ENCODE results near the gene MLST8. TPM values are rescaled to one million over a fixed set of nuclear protein-coding genes. Genes with fewer than 3 reads are reported as not detected.
A peak's percentile ranks its signal among the peaks of the same experiment; 100 is the strongest.

The MLST8 gene
- total and polyA plus RNA-seq, 3 experiments from 2014 or later, result 30.8 to 76.8 (median 75.4) TPM

- no peaks in the 10 kb centered on the region for H3K4me1 ChIP-seq (ENCODE audit: insufficient read depth, low read length)
- H3K4me3 ChIP-seq (ENCODE audit: low read length), result no peak overlapping the region
- no peak for DNase-seq
- no peak overlapping the region for H3K27ac ChIP-seq (ENCODE audit: low read depth, low read length)
- Mint-ChIP-seq H3K27ac (no peak overlapping the region), H3K4me1 (no peaks in the 10 kb centered on the region), H3K36me3 (peaks cover 0 to 2% (median 0%) of the 10 kb centered on the region in 3 donors), H3K9me3 (no peaks in the 10 kb centered on the region), H3K4me3 (no peak overlapping the region), H3K27me3 (peaks cover 0 to 1% of the 10 kb centered on the region in 2 donors)
- H3K36me3 ChIP-seq (ENCODE audit: insufficient read depth, low read length), result no peaks in the 10 kb centered on the region
- no peaks in the 10 kb centered on the region for H3K27me3 ChIP-seq (ENCODE audit: insufficient read depth, low read length, poor library complexity, severe bottlenecking)
- no peaks in the 10 kb centered on the region for H3K9me3 ChIP-seq (ENCODE audit: low read length)
- CTCF ChIA-PET, result no interaction called here
- POLR2A ChIA-PET, result no interaction called here
These were observed 16.9 kb upstream of the MLST8 start for GRCh38 chr16:2188395-2188794.

GRCh38 chr16:2189252-2189893, 15.9 kb upstream of the MLST8 start:
- DNase-seq, result no peak
- H3K36me3 ChIP-seq (ENCODE audit: insufficient read depth, low read length), result no peaks in the 10 kb centered on the region
- peaks cover under 1% of the 10 kb centered on the region for H3K27me3 ChIP-seq (ENCODE audit: insufficient read depth, low read length, poor library complexity, severe bottlenecking)
- peaks cover 0 to 4% of the 10 kb centered on the region in 2 donors for H3K27me3 Mint-ChIP-seq
- ChIA-PET POLR2A (no interaction called here), CTCF (no interaction called here)
- H3K4me1 ChIP-seq (ENCODE audit: insufficient read depth, low read length), result no peaks in the 10 kb centered on the region
- H3K9me3 ChIP-seq (ENCODE audit: low read length), result no peaks in the 10 kb centered on the region
- H3K27ac ChIP-seq (ENCODE audit: low read depth, low read length), result no peak overlapping the region
- H3K4me1 Mint-ChIP-seq, result no peaks in the 10 kb centered on the region
- H3K4me3 ChIP-seq (ENCODE audit: low read length), result no peak overlapping the region
- H3K4me3 Mint-ChIP-seq, result no peak overlapping the region
- no peak overlapping the region for H3K27ac Mint-ChIP-seq
- H3K36me3 Mint-ChIP-seq, result peaks cover 0 to under 1% (median 0%) of the 10 kb centered on the region in 3 donors
- H3K9me3 Mint-ChIP-seq, result no peaks in the 10 kb centered on the region

DNA sequence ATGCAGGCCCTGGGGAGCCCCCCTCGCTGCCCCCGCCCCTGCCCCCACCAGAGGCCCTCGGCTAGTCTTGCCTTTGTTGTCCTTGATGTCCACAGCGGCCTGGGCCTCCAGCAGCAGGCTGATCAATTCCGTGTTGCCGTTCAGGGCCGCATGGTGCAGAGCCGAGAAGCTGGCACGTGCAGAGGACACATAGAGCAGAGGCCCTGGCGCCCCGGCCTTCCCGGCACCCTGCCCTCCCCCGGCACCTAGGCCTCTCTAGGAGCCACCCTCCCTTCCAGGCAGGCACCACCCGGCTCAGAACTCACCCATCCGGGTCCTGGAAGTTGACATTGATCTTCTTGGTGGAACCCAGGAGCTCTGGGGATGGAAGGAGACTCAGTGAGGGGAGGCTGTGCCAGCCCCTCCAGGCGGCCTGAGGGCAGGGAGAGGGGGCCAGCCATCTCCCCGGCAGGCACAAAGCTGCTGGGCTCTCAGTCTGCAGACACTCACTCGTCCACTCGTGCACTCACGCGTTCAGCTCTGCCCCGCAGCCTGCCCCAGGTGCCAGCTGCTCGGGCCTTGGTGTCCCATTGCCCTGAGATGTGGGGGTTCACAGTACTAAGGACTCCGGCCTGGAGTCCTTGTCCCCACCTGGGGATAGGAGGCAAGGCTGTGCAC, 15.1 kb upstream of the MLST8 start:
- Mint-ChIP-seq H3K9me3 (no peaks in the 10 kb centered on the region), H3K27me3 (peaks cover 6 to 10% of the 10 kb centered on the region in 2 donors), H3K4me1 (peaks cover 0 to 5% (median 4%) of the 10 kb centered on the region in 3 donors), H3K27ac (no peak overlapping the region), H3K4me3 (no peak overlapping the region), H3K36me3 (no peaks in the 10 kb centered on the region)
- DNase-seq, result no peak
- peaks cover 8% of the 10 kb centered on the region for H3K27me3 ChIP-seq (ENCODE audit: insufficient read depth, low read length, poor library complexity, severe bottlenecking)
- H3K36me3 ChIP-seq (ENCODE audit: insufficient read depth, low read length), result no peaks in the 10 kb centered on the region
- ChIA-PET POLR2A (no interaction called here), CTCF (no interaction called here)
- H3K4me3 ChIP-seq (ENCODE audit: low read length), result no peak overlapping the region
- H3K9me3 ChIP-seq (ENCODE audit: low read length), result no peaks in the 10 kb centered on the region
- H3K4me1 ChIP-seq (ENCODE audit: insufficient read depth, low read length), result peaks cover 4% of the 10 kb centered on the region
- no peak overlapping the region for H3K27ac ChIP-seq (ENCODE audit: low read depth, low read length)

- peaks cover 6 to 10% of the 10 kb centered on the region in 2 donors for H3K27me3 Mint-ChIP-seq
- Histone ChIP-seq H3K27me3 (ENCODE audit: insufficient read depth, low read length, poor library complexity, severe bottlenecking) (peaks cover 15% of the 10 kb centered on the region), H3K9me3 (ENCODE audit: low read length) (no peaks in the 10 kb centered on the region), H3K27ac (ENCODE audit: low read depth, low read length) (no peak overlapping the region), H3K36me3 (ENCODE audit: insufficient read depth, low read length) (no peaks in the 10 kb centered on the region), H3K4me3 (ENCODE audit: low read length) (no peak overlapping the region), H3K4me1 (ENCODE audit: insufficient read depth, low read length) (peaks cover 9% of the 10 kb centered on the region)
- H3K4me3 Mint-ChIP-seq, result no peak overlapping the region
- no peaks in the 10 kb centered on the region for H3K36me3 Mint-ChIP-seq
- DNase-seq, result no peak
- CTCF ChIA-PET, result no interaction called here
- peaks cover 0 to 13% (median 4%) of the 10 kb centered on the region in 3 donors for H3K4me1 Mint-ChIP-seq
- POLR2A ChIA-PET, result no interaction called here
- H3K27ac Mint-ChIP-seq, result no peak overlapping the region
- H3K9me3 Mint-ChIP-seq, result no peaks in the 10 kb centered on the region
These were observed 14.4 kb upstream of the MLST8 start for GRCh38 chr16:2190659-2191445.

DNA sequence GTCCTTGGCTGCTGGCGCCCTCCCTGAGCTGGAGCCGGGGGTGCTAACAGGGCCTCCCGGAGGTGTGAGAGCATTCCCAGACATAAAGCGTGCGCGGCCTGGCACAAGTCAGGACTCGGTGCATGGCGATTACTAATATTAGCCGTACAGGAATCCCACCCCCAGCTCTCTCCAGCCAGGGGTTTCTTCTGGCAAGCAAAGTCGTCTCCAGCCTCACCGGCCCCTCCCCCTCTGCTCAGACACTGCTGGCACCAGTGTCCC, 13.9 kb upstream of the MLST8 start:
- DNase-seq, result no peak
- Mint-ChIP-seq H3K36me3 (no peaks in the 10 kb centered on the region), H3K4me3 (no peak overlapping the region), H3K9me3 (no peaks in the 10 kb centered on the region), H3K27ac (peak overlapping the region in 1 of 8 donors; percentile 33), H3K27me3 (peaks cover 6 to 10% of the 10 kb centered on the region in 2 donors), H3K4me1 (peaks cover 0 to 13% (median 4%) of the 10 kb centered on the region in 3 donors)
- CTCF ChIA-PET, result no interaction called here
- no peak overlapping the region for H3K27ac ChIP-seq (ENCODE audit: low read depth, low read length)
- peaks cover 9% of the 10 kb centered on the region for H3K4me1 ChIP-seq (ENCODE audit: insufficient read depth, low read length)
- peaks cover 15% of the 10 kb centered on the region for H3K27me3 ChIP-seq (ENCODE audit: insufficient read depth, low read length, poor library complexity, severe bottlenecking)
- H3K36me3 ChIP-seq (ENCODE audit: insufficient read depth, low read length), result no peaks in the 10 kb centered on the region
- no peaks in the 10 kb centered on the region for H3K9me3 ChIP-seq (ENCODE audit: low read length)
- no peak overlapping the region for H3K4me3 ChIP-seq (ENCODE audit: low read length)
- POLR2A ChIA-PET, result no interaction called here

DNA sequence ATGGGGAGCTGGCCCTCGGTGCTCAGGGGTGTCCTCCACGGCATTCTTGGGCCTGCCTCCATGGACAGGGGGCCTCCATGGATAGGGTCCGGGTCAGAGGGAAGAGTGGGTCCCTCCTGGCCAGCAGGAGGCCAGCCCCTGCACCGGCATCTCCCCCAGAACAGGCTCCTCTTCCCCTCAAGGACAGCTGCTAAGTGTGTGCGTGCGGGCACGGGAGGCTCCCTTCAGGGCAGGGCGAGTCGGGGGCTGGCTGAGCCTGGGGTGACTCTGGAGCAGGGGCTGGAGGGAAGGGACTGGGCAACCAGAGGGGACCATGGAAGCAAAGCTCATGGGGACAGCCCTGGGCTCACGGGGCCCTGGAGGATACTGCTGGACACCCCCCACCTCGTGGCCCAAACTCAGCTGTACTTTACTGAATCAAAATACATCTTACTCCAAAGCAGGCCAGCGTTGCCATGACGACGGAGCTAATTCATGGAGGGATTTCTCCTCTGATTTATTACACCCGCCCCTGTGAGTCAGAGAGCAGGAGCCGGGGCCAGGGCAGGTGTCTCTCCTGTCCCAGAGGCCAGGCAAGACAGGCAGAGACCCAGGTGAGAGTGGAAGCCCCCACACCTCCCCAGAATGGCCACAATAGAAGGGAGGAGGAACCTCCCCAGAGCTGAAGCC, 11.0 kb upstream of the MLST8 start:
- Mint-ChIP-seq H3K27ac (peak overlapping the region in 1 of 8 donors; percentile 14), H3K36me3 (no peaks in the 10 kb centered on the region), H3K9me3 (no peaks in the 10 kb centered on the region), H3K27me3 (peaks cover 27 to 30% of the 10 kb centered on the region in 2 donors), H3K4me3 (peak overlapping the region in 3 of 7 donors; percentile 44 to 69 (median 51)), H3K4me1 (peaks cover 0 to 13% (median 4%) of the 10 kb centered on the region in 3 donors)
- Histone ChIP-seq H3K27ac (ENCODE audit: low read depth, low read length) (no peak overlapping the region), H3K4me1 (ENCODE audit: insufficient read depth, low read length) (peaks cover 9% of the 10 kb centered on the region), H3K9me3 (ENCODE audit: low read length) (no peaks in the 10 kb centered on the region), H3K27me3 (ENCODE audit: insufficient read depth, low read length, poor library complexity, severe bottlenecking) (peaks cover 33% of the 10 kb centered on the region), H3K36me3 (ENCODE audit: insufficient read depth, low read length) (no peaks in the 10 kb centered on the region), H3K4me3 (ENCODE audit: low read length) (no peak overlapping the region)
- no peak for DNase-seq
- POLR2A ChIA-PET, result interaction anchor here (0.6 to 1.9 kb wide), 4 partner anchors 9 to 307 kb away, joined by 3 to 7 read pairs (median 4); partner anchors contain the start of genes ECI1 and PGP
- CTCF ChIA-PET, result interaction anchor here (0.9 to 3.4 kb wide), 19 partner anchors 10 to 320 kb away, joined by 3 to 30 read pairs (median 4); partner anchors contain the start of genes ECI1 and MLST8

DNA sequence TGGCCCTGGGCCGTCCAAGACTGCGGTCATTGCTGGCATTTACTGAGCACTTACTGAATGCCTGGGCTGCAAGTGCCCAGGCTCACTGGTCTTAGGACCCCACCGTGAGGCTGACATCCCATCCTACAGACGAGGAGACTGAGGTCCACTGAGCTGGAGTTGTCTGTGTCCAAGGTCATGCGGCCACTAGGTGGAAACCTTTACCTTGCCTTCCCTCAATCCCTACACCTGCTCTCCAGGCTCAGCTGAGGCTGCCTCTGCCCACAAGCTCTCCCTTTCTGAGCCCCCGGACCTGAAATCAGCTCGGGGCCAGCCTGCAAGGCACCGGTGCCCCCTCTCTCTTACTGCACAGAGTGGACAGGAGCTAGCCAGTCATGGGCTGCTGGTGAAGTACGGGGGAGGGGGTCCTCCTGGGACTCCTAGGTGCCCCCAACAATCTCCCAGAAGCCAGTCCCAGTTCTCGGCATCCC, 10.4 kb upstream of the MLST8 start:
- H3K9me3 Mint-ChIP-seq, result no peaks in the 10 kb centered on the region
- ChIA-PET CTCF (interaction anchor here (0.6 to 3.4 kb wide), 22 partner anchors 10 to 320 kb away, joined by 3 to 30 read pairs (median 4); partner anchors contain the start of genes ECI1 and MLST8), POLR2A (interaction anchor here (0.6 to 1.9 kb wide), 7 partner anchors 9 to 318 kb away, joined by 3 to 7 read pairs (median 4); partner anchors contain the start of genes ECI1 and PGP)
- Histone ChIP-seq H3K9me3 (ENCODE audit: low read length) (no peaks in the 10 kb centered on the region), H3K27ac (ENCODE audit: low read depth, low read length) (no peak overlapping the region), H3K27me3 (ENCODE audit: insufficient read depth, low read length, poor library complexity, severe bottlenecking) (peaks cover 33% of the 10 kb centered on the region), H3K4me1 (ENCODE audit: insufficient read depth, low read length) (peaks cover 9% of the 10 kb centered on the region), H3K4me3 (ENCODE audit: low read length) (no peak overlapping the region), H3K36me3 (ENCODE audit: insufficient read depth, low read length) (no peaks in the 10 kb centered on the region)
- peak in 4 of 5 donors; percentile 31 to 72 (median 48) for DNase-seq
- H3K27ac Mint-ChIP-seq, result peak overlapping the region in 1 of 8 donors; percentile 61
- no peaks in the 10 kb centered on the region for H3K36me3 Mint-ChIP-seq
- peaks cover 0 to 13% (median 4%) of the 10 kb centered on the region in 3 donors for H3K4me1 Mint-ChIP-seq
- H3K4me3 Mint-ChIP-seq, result peak overlapping the region in 6 of 7 donors; percentile 44 to 83 (median 52)
- H3K27me3 Mint-ChIP-seq, result peaks cover 27 to 30% of the 10 kb centered on the region in 2 donors
